Keratinocyte (primary cell): ENCODE results near the gene RUFY2. TPM values are rescaled to one million over a fixed set of nuclear protein-coding genes. Genes with fewer than 3 reads are reported as not detected.

ENCODE experiments used
- DNase-seq: peaks from one replicate; pipeline ENCODE4 v3.0.0-alpha.2; 2011; ENCODE audit warnings: low read depth, missing footprints, low spot score
- FAIRE-seq: peaks from 2 replicates; lab custom pipeline; 2011; peaks lifted over from hg19 to GRCh38; lab: Jason Lieb, UNC
- H2AFZ ChIP-seq: 2 replicates; pipeline ENCODE4 v1.6.0; 2012; ENCODE audit warnings: low read length, control low read depth, inconsistent platforms; ENCODE audit not compliant: control insufficient read depth
- H3K27ac ChIP-seq: 2 replicates; pipeline ENCODE4 v1.5.1; 2011; ENCODE audit warnings: low read length; ENCODE audit not compliant: control insufficient read depth, insufficient read depth
- H3K27me3 ChIP-seq: 3 replicates; pipeline ENCODE4 v1.6.0; 2011; ENCODE audit warnings: low read length; ENCODE audit not compliant: control insufficient read depth, insufficient read depth; ENCODE audit errors: extremely low read depth
- H3K36me3 ChIP-seq, 2 experiments: 2 replicates in 1 of 2; 3 replicates in 1 of 2; pipeline ENCODE4 v1.5.1; 2011; ENCODE audit warnings: low read length in 2 of 2, mild to moderate bottlenecking in 1 of 2; ENCODE audit not compliant: control insufficient read depth in 2 of 2, insufficient read depth in 2 of 2; ENCODE audit errors: extremely low read depth in 1 of 2
- H3K4me1 ChIP-seq: 3 replicates; pipeline ENCODE4 v1.5.1; 2011; ENCODE audit warnings: low read length; ENCODE audit not compliant: control insufficient read depth, insufficient read depth; ENCODE audit errors: extremely low read depth
- H3K4me2 ChIP-seq: 3 replicates; pipeline ENCODE4 v1.6.0; 2011; ENCODE audit warnings: low read depth, low read length; ENCODE audit not compliant: control insufficient read depth, insufficient read depth; ENCODE audit errors: extremely low read depth
- H3K4me3 ChIP-seq, 3 experiments: fragments of 200-600 bp in 1 of 3; sonication (generic) in 1 of 3; 2 replicates in 2 of 3; 3 replicates in 1 of 3; pipeline ENCODE4 v1.5.1; 2011 to 2016; ENCODE audit warnings: low read length in 3 of 3, mild to moderate bottlenecking in 3 of 3, control low read depth in 2 of 3, inconsistent platforms in 1 of 3, low read depth in 1 of 3, mixed read lengths in 1 of 3, mixed run types in 1 of 3, moderate library complexity in 1 of 3; ENCODE audit not compliant: control insufficient read depth in 2 of 3, insufficient read depth in 2 of 3; ENCODE audit errors: extremely low read depth in 1 of 3
- H3K79me2 ChIP-seq: 2 replicates; pipeline ENCODE4 v1.6.0; 2012; ENCODE audit warnings: low read length; ENCODE audit not compliant: control insufficient read depth, insufficient read depth
- H3K9ac ChIP-seq: 3 replicates; pipeline ENCODE4 v1.6.0; 2011; ENCODE audit warnings: low read length; ENCODE audit not compliant: control insufficient read depth, insufficient read depth; ENCODE audit errors: extremely low read depth
- H3K9me1 ChIP-seq: 3 replicates; pipeline ENCODE4 v1.6.0; 2011; ENCODE audit warnings: low read length; ENCODE audit not compliant: control insufficient read depth, insufficient read depth; ENCODE audit errors: extremely low read depth
- H3K9me3 ChIP-seq: 2 replicates; pipeline ENCODE4 v1.5.1; 2012; ENCODE audit warnings: low read depth, low read length; ENCODE audit not compliant: control insufficient read depth
- H4K20me1 ChIP-seq: 3 replicates; pipeline ENCODE4 v1.6.0; 2011; ENCODE audit warnings: low read length; ENCODE audit not compliant: control insufficient read depth, insufficient read depth; ENCODE audit errors: extremely low read depth
- EZH2 ChIP-seq: IDR thresholded peaks from one replicate; pipeline ENCODE4 v1.6.1; 2012; ENCODE audit warnings: inconsistent platforms, mild to moderate bottlenecking, low read length, moderate library complexity
- dilution Hi-C: fragments of 300-500 bp; cut with MboI; formaldehyde crosslinking; loops from one replicate; pipeline ENCODE4 v1.7.0; 2020; ENCODE audit warnings: low sequenced_read_pairs; ENCODE audit not compliant: extremely low pct_ligation_motif_present
- polyA plus RNA-seq, 5 experiments: library from polyadenylated mRNA; depleted of rRNA in 3 of 5; stranded (reverse) in 3 of 5; stranded (forward) in 1 of 5; unstranded in 1 of 5; fragments of >200 nt; gene quantifications; 1 replicate in 1 of 5; 2 replicates in 3 of 5; 3 replicates in 1 of 5; pipeline versions ENCODE4 v1.2.1 to v1.2.3, GENCODE V29; 2011 to 2012; ENCODE audit warnings: missing spikeins in 2 of 5, low read depth in 1 of 5, low replicate concordance in 1 of 5
- TF ChIP-seq, protein P1 (sequence below), 3 experiments: IDR thresholded peaks in 1 of 3; conservative IDR thresholded peaks in 1 of 3; optimal IDR thresholded peaks in 1 of 3; 2 replicates in 2 of 3; 3 replicates in 1 of 3; pipeline versions ENCODE3 to v1.5.1; 2011; ENCODE audit warnings: low read length in 3 of 3, mild to moderate bottlenecking in 3 of 3, moderate library complexity in 2 of 3, control low read depth in 1 of 3, inconsistent platforms in 1 of 3; ENCODE audit not compliant: insufficient read depth in 2 of 3; ENCODE audit errors: extremely low read depth in 1 of 3

RUFY2 gene
- polyA plus RNA-seq, 1 donor (not counting 4 experiments of a cell fraction or from before 2014, with no cell fraction given), result 15.6 TPM

DNA sequence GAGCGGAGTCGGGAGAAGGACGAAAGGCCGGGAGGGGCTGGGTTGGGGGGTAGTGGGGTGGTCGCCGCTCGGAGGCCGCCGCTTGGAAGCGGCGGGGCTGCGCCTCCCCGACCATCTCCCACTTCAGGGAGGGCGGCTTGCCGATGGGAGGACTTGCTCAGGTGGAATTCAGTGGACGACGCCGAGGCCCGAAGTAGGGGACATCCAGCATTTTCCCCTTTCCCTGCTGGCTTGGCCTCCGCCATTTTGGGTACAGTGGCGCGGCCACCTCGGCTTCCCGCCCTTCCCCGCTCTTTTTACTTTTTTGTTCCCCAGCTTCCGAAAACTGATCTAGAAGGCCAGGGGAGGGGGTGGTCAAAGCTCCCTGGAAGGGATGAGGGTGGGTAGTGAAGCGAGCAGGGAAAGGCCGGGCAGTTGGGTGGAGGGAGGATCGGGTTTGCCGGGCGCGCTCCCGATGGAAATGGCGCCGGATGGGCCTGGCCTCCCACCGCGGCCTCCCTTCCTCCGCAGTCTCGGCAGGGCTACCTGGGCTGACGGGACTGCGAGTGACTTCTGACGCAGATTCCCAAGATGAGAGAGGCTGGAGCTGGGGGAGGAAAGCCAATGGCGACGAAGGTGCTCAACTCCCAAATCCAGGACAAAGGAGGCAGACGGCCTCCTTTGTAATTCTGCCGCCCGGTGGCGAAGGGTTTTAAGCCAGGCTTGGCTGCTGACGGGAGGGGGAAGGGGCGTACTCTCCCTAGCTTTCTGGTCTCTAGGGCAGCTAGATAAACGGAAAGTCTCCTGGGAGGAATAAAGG lies 74.6 kb downstream of the RUFY2 start, which contains the start of gene PBLD:
Gene PBLD (minus strand): TSS at position 670 of the 799 bp plus-strand sequence. CDS start 26,084 bp downstream, outside the sequence.
- no peak for FAIRE-seq
- peaks cover 52% of the 10 kb centered on the region for H3K4me1 ChIP-seq
- dilution Hi-C loops, result no loop called here

DNA sequence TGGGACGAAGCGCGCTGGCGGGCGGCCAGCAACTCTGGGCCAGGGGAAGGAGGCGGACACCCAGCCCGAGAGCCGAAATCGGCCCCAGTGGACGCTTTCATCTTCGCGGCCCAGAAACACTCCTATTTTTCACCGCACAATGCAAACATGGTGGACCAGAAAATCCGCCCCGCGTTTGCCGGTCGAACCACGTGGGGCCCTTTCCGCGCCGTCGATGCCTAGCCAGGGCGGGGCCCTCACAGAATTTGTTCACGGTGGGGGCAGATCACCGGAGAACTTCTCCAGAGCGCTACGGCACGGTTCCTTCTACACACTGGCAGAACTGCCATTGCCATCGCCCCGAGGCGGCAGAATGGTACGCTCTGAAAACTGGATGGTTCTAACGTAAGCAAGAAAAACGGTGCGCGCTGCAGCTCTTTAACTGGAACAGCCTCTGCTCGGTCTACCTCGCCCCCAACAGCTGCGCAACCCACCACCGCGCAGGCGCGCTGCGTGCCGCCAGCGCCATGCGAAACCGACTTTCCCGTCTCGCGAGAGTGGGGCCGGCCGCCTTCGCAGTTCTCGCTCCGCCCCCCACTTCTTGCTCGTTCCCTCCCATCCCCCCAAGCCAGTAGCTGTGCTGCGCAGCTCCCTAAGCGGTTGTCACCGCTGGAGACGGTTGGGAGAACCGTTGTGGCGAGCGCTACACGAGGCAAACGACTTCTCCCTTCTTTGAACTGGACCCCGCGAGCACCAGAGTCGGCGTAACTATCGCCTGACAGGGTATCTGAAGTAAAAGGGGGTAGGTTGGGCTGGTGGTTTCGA lies 75.4 kb downstream of the RUFY2 start, which contains the start of gene HNRNPH3:
Gene HNRNPH3 (plus strand): TSS at position 610 of the 804 bp plus-strand sequence. CDS start 5,158 bp downstream, outside the sequence.
- Histone ChIP-seq H3K79me2 (peaks cover 48% of the 10 kb centered on the region), H3K4me3 (peak within 1 kb of the TSS; percentile 67 to 91 (median 86)), H3K36me3 (peaks cover 0 to 9% of the 10 kb centered on the region in 2 experiments), H2AFZ (peak within 1 kb of the TSS; percentile 93), H3K9ac (peak within 1 kb of the TSS; percentile 99), H4K20me1 (peaks cover 32% of the 10 kb centered on the region), H3K4me1 (peaks cover 48% of the 10 kb centered on the region), H3K9me3 (no peaks in the 10 kb centered on the region), H3K27me3 (no peaks in the 10 kb centered on the region), H3K27ac (peak within 1 kb of the TSS; percentile 98), H3K4me2 (peak within 1 kb of the TSS; percentile 99), H3K9me1 (peaks cover 4% of the 10 kb centered on the region)
- DNase-seq, result peak; percentile 90
- TF ChIP-seq, protein P1, sequence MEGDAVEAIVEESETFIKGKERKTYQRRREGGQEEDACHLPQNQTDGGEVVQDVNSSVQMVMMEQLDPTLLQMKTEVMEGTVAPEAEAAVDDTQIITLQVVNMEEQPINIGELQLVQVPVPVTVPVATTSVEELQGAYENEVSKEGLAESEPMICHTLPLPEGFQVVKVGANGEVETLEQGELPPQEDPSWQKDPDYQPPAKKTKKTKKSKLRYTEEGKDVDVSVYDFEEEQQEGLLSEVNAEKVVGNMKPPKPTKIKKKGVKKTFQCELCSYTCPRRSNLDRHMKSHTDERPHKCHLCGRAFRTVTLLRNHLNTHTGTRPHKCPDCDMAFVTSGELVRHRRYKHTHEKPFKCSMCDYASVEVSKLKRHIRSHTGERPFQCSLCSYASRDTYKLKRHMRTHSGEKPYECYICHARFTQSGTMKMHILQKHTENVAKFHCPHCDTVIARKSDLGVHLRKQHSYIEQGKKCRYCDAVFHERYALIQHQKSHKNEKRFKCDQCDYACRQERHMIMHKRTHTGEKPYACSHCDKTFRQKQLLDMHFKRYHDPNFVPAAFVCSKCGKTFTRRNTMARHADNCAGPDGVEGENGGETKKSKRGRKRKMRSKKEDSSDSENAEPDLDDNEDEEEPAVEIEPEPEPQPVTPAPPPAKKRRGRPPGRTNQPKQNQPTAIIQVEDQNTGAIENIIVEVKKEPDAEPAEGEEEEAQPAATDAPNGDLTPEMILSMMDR (optimal IDR thresholded peaks at IDR 0.05 in 1 of 3, IDR thresholded peaks at IDR 0.05 in 1 of 3, conservative IDR thresholded peaks at IDR 0.05 in 1 of 3; ENCODE audit: extremely low read depth in 1 of 3, insufficient read depth in 2 of 3, low read length in 3 of 3), result no peak
- no peak for TF ChIP-seq EZH2
- FAIRE-seq, result peak; percentile 49
- dilution Hi-C loops, result no loop called here

More for the DNA sequence above, 74.6 kb downstream of the RUFY2 start, which contains the start of gene PBLD:
- Histone ChIP-seq H4K20me1 (peaks cover 38% of the 10 kb centered on the region), H3K36me3 (peaks cover 0 to 17% of the 10 kb centered on the region in 2 experiments), H3K9me1 (peaks cover 4% of the 10 kb centered on the region), H3K79me2 (peaks cover 56% of the 10 kb centered on the region), H3K4me2 (peak within 1 kb of the TSS; percentile 99), H3K9me3 (no peaks in the 10 kb centered on the region), H2AFZ (peak within 1 kb of the TSS; percentile 93), H3K9ac (peak within 1 kb of the TSS; percentile 99), H3K27me3 (no peaks in the 10 kb centered on the region), H3K27ac (peak within 1 kb of the TSS; percentile 98), H3K4me3 (peak within 1 kb of the TSS; percentile 67 to 91 (median 86))
- no peak for DNase-seq
- TF ChIP-seq, protein P1 (optimal IDR thresholded peaks at IDR 0.05 in 1 of 3, IDR thresholded peaks at IDR 0.05 in 1 of 3, conservative IDR thresholded peaks at IDR 0.05 in 1 of 3; ENCODE audit: extremely low read depth in 1 of 3, insufficient read depth in 2 of 3, low read length in 3 of 3), result peak; percentile 51 to 60 (median 53)
- no peak for TF ChIP-seq EZH2
